ENCODE results near the gene RABGAP1L.
"Not testable (repeated sequence)": the region's sequence is repeated elsewhere in the genome, so short reads cannot be mapped to it uniquely, and the experiment has no call there.

The RABGAP1L gene

GRCh38 chr1:174786358-174786757 lies 627.0 kb downstream of the RABGAP1L start:
- DNase-seq, result no peak

DNA sequence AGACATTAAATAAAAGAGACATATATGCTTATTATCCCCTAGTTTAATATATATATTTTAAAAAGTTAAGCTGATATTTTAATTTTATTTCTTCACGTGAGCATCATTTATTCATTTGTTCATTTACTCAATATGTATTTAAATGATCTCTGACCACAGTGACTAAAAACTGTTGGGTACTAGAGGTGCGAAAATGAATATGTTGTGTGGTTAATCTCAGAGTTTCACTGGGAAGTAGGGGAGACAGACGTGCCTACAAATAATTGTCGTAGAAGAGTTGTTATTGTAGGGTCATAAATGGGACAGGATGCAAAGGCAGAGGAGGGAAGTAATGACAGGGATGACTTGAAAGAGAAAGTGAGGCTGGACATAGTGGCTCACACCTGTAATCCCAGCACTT lies 627.4 kb downstream of the RABGAP1L start:
- no peak for DNase-seq

- no peak for DNase-seq
Observed at GRCh38 chr1:174788981-174789380, 629.7 kb downstream of the RABGAP1L start.

DNA sequence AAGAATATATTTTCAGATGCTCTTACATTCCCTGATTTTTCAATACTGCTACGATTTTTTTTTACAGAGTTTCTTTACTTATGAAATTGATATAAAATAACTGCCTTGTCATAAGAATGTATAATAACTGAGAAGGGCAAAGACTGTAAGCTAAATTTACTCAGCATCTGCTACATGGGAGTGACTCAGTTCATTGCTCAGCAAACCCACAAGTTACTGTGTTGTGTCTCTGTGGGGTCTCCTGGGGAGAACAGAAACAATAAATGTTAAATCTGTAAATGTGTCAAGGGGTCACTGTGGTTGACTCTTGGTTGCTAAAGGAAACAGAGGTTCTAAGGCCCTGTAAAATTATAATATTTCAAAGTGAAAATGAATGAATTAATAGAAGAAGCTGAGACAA lies 630.1 kb downstream of the RABGAP1L start:
- DNase-seq, result no peak

DNA sequence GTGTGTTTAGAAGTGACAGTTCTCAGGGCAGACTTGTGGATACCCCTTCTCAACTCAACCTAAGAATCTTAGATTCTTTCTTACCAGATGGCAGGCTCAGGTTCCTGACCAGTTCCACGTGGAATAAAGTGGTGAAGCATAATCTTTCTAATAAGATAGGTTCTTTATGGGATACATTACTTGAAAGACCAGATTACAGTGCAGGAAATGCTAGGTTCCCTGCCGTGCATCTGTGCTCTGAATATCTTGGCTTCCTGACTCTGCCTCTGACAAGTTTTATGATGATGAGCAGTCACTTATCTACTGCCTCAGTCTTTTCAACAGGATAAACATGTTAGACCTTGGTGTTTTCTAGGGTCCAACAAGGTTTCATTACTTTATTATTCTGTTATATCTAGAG lies 632.5 kb downstream of the RABGAP1L start:
- DNase-seq, result no peak

DNA sequence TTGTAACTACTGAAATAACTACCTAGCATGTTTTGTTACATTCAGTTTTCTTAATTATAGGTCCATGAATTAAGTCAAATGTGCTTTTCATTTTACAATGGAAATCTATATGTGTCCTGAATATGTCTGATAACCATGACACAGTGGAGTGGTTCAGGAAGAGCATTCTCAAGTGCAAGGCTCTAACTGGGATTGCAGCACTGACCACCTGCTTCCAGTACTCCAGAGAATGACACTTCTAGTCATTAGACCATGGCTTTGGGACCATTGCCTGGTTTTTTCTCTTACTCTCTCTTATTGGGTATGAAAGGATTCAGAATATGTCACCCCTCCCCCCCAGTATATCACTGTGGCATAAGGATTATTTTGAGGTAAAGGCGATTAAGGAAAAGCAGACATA lies 635.5 kb downstream of the RABGAP1L start:
- DNase-seq, result no peak

- no peak for DNase-seq
Observed at GRCh38 chr1:174795806-174796205, 636.5 kb downstream of the RABGAP1L start.

- DNase-seq, result no peak
Observed at GRCh38 chr1:174797398-174797797, 638.1 kb downstream of the RABGAP1L start.

DNA sequence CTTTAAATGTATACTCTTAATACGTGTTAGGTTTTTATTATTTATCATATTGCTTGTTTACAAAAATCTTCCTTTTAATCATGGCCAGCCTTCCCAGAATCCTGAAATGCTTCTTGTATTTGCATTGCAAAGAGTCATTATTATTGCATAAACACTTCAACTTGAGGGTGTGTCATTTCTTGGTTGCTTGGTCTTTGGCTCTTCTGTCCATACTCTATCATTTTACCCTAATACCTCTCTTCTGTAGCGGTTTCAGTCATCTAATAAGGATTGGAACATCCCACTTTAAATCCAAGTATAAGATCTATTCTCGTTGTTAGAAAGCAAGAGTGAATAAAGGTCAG lies 639.8 kb downstream of the RABGAP1L start:
- no peak for DNase-seq

GRCh38 chr1:174800216-174800851 lies 641.0 kb downstream of the RABGAP1L start:
- no peak for DNase-seq

- DNase-seq, result peak in 1 of 2 experiments; percentile 1
Observed at GRCh38 chr1:174800876-174801275, 641.6 kb downstream of the RABGAP1L start.

DNA sequence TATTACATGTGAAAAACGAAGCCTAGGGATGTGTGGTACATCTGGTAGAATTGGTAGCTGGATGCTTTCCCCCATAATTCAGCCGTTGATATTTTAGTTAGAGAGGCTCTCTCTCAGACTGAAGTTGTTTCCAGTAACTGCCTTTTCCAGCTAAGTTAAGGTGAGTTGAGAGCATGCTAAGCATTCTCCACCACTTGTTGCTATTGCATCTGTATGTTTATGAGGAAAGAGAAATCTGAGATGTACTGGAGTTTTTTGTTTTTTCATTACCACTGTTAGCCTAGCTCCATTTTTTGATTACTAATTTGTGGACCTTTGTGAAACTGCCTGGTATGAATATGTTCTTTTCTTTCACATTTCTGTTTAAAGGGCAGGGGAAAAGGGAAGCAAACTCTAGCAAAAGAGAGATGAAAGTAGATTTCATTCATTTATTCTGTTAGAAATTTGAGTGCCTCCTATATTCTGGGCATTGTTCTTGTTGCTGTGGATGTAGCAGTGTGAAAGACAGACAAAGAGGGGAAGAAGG lies 650.5 kb downstream of the RABGAP1L start:
- no peak for DNase-seq

GRCh38 chr1:174812016-174812415 lies 652.7 kb downstream of the RABGAP1L start:
- DNase-seq, result no peak

DNA sequence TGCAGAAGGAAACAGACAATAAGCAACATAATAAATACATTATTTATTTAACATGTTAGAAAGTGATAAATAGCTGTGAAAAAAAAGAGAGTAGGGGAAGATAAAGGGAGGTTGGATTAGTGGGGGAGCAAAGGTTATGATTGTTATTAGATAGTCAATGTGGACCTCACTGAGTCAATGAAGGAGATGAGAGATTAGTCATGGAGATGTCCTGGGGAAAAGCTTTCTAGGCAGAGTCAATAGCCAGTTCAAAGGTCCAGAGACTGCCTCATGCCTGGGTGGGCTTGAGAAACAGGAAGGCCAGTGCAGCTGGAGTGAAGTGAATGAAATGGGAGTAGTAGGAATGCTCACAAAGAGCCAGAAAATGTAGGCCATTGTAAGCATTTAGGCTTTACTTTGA lies 653.3 kb downstream of the RABGAP1L start:
- no peak for DNase-seq

GRCh38 chr1:174815036-174815435 lies 655.7 kb downstream of the RABGAP1L start:
- DNase-seq, result no peak

DNA sequence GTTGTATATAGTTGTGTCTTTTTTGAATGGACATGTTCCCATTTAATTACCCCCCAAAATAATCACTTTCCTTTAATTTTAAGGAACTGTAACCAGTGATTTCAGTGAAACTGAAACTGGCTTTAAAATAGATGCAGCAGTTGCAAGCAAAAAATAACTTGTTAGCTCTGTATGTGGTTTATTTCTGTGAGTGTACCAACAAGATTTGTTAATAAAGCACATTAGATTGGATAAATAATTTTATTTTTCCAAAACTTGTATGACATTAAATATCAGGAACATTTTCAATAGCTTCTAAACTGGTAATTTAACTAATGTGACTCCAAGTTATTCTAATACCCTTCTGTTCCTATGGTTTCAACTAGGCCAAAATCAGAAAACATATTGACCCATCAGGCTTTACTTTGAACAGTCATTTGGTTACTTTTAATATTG lies 656.2 kb downstream of the RABGAP1L start:
- no peak for DNase-seq

GRCh38 chr1:174816621-174817020 lies 657.3 kb downstream of the RABGAP1L start:
- not testable (repeated sequence) for DNase-seq

- no peak for DNase-seq
Observed at GRCh38 chr1:174818014-174818616, 658.8 kb downstream of the RABGAP1L start.

DNA sequence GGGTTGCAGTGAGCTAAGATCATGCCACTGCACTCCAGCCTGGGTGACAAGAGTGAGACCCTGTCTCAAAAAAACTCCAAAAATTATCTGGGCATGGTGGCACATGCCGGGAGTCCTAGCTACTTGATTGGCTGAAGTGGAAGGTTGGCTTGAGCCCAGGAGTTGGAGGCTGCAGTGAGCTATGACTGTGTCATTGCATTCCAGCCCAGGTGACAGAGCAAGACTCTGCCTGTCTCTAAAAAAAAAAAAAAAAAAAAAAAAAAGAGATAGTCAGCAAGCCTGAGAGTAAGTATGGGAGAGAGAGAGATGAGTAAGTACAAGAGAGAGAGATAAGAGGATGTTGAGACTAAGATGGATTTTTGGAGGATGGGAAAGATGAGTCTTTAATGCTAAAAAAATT lies 659.6 kb downstream of the RABGAP1L start:
- no peak for DNase-seq

DNA sequence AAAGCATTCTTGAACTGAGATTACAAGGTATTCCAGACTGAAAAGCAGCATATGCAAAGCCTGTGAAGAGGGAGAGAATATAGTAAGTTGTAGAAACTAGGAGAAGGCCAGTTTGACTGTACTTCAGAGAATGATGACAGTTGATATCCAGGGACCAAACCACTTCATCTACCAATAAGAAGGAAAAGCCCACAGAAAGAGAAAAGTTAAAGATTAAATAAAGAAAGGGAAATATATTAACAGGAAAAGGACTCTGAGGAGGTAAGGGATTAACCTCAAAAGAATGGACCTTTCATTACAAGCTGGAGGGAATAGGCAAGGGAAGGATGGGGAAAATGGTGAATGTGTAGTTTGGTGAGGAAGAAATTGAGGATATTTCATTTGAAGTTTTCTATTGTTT lies 660.3 kb downstream of the RABGAP1L start:
- no peak for DNase-seq

- no peak for DNase-seq
Observed at GRCh38 chr1:174825127-174825526, 665.8 kb downstream of the RABGAP1L start.

DNA sequence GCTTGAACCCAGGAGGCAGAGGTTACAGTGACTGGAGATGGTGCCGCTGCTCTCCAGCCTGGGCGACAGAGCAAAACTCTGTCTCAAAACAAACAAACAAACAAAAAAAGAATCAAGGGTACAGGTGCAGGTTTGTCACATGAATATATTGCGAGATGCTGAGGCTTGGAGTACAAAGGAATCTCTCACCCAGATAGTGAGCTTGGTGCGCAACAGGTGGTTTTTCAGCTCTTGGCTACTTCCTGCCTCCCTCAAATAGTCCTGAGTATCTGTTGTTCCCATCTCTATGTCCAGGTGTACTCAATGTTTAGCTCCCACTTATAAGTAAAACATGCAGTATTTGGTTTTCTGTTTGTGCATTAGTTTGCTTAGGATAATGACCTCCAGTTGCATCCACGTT lies 666.5 kb downstream of the RABGAP1L start:
- DNase-seq, result no peak

DNA sequence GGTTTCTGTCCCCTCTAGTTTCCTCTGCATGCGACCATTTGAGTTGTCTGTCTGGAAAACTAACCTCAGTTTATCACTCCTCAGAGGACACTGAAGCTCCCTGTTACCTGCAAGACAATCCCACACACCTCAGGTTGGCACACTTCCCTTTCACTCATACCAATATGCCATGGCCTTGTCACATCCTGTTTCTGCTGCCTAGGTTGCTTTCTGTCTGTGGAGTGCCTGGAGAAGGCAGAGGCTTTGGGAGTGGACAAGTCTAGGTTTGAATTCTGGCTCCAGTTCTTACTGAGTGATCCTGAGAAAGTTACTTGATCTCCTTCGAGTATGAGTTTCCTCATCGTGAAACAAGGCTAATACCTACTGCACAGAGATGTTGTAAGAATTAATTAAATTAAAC lies 668.9 kb downstream of the RABGAP1L start:
- DNase-seq, result no peak

DNA sequence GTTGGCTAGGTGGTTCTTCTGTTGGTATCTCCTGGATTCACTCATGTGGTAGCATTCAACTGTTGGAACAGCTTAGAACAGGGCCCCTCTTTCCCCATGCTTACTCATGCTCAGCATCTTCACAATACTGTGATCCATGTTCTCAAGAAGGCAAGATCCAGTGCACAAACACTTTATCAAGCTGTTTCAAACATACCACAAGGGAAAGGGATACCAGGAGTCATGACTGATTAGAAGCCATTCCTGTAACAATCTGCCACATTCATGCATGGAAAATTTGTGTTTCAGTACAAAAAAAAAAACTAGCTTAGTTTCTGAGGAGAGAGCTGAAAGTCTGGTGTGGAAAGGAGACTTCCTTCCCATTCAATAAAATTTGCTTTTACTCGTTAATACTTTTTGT lies 670.7 kb downstream of the RABGAP1L start:
- DNase-seq, result no peak

DNA sequence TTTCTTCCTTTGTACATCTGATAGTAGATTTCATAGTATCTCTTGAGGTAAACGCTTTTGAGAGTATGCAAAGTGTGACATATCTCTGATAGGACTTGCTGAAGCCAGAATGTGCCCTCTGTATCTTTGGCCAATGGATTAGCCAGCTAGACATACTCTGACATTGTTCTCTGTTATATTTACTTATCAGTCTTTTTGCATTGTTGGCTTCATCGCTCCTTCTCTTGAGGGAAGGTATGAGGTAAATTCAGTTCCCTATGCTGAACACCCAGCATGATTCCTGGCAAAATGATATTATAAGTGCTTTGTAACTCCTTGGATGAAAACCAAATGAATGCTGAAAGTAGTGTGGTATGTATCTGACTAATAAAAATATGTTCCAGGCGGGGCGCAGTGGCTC lies 677.2 kb downstream of the RABGAP1L start:
- DNase-seq, result no peak
